CD4-positive, alpha-beta T cell treated with Interleukin-15 for 4 hours (primary cell): Measurements from ENCODE around the gene ELL.

ENCODE experiments used
- DNase-seq: peaks from one replicate; pipeline ENCODE4 v3.0.0-alpha.2; 2020; ENCODE audit warnings: low spot score

Gene ELL

GRCh38 chr19:18504886-18505610 is 16.8 kb downstream of the ELL start:
- no peak for DNase-seq

DNA sequence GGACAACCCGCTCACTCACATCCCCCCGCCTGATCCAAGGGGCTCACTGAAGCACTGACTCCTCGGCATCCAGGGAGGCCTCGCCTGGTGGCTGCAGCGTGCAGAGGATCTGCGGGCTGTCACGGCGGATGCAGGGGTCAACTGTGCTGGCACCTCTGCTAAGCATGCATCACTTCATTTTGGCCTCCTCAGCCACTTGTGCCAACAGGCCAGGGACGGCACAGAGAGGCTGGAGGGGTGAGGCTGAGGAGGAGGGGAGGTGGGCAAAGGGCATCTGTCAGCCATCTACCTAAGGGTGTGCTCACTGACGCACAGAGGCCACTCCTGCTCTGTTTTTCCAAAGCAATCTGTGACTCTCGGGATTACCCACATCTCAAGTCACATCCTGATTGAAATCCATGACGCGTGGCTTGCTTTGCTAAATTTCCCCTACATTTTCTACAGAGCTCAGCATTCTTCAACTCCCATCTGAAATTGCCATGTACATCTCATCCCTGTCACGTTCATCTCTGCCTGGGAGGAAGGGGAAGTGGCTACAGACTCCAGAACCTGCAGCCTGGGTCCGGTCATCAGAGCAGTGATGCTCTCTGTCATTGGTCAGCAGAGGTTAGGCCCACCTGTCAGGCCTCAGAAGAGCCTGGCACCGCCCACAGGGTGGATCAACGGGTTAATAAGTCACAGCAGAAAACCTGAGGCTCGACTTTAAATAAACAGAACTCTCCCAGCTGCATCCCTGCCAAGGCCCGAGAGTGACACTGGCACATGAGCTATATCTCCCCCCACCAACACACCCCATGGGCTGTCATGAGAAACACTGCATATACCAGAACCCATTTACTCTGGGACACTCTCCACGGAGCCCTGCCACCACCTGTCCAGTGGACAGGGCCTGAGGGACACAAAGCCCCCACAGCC is 17.6 kb downstream of the ELL start:
- no peak for DNase-seq

DNA sequence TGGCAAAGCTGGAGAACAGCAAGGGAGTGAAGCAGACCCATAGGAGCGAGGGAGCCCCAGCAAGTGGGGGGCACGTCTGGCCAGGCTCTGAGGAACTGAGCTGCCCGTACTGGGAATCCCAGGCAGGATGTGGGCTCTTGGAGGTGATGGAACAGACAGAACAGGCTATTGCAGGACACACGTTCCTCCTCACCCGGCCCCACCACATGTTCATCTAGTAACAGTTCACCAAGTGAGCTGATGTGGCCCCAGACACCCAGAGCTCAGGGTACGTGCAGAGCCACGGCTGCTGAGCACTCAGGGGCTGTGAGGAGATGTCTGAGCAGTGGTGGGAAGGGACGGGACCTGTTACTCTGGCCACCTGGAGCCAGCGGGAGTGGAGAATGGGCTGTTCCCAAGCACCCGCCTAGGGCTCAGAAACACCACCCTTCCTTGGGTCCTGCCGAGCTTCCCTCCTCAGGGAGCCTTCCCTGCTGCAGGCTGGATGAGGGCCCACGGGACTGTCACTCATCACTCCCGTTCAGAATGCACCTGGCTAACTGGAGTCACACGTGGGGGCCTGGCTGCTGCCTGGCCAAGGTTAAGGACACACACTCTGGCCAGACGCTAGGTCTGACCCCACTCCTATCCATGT is 18.4 kb downstream of the ELL start:
- no peak for DNase-seq

- DNase-seq: no peak
Observed at GRCh38 chr19:18502638-18503294, 19.1 kb downstream of the ELL start.

DNA sequence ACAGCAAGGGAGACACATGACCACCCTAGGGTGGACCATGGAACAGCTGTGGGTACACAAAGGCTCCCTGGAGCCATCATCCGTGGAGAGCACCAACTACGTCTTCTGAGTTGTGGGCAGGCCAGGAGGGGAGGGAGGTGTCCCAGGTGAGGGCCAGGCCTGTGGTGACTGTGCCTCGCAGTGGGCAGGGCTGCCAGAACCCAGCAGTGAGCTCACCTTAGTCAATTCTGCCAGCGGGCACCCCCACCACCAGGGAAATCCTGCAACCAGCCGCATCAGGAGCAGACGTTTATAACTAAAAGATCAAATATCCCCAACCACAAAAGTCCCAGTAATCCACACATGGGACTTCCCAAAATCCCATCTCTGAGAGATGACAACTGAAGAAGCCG is 19.6 kb downstream of the ELL start:
- DNase-seq: no peak

DNA sequence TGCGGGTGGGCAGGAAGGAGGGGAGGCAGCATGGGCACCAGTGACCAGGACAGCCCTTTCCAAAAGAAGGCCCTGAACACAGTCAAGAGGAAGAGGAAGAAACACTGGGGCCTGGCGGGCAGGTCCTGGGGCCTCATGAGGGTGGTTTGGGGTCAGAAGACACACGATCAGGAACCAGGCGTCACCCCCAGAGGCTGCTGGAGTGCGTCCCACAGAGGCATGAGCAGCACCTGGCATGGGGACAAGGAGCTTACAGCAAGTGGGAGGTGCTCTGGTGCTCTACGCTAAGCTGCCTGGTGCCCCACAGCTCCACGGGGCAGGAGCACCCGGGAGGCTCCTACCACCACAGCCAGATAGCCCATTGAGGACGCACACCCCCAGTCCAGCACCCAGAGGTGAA is 20.0 kb downstream of the ELL start:
- DNase-seq: no peak

GRCh38 chr19:18501351-18501750 is 20.5 kb downstream of the ELL start:
- no peak for DNase-seq

DNA sequence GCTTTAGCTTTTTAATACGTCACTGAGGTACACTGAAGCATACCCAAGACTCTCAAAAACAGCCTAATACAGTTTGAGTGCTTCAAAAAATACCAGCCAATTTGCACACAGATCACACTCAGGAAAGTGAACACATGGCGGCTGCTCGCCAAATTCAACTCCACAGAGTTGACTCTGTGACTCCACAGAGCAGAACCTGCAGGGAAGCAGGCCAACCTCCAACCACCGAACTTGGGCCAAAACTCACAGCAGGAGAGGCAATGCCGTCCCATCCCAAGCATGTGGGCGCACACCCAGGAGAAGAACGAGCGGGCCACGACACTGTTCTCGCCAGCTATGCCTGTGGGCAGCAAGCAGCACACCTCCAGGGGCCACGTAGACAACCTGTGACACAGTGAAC is 21.1 kb downstream of the ELL start:
- DNase-seq: no peak

DNA sequence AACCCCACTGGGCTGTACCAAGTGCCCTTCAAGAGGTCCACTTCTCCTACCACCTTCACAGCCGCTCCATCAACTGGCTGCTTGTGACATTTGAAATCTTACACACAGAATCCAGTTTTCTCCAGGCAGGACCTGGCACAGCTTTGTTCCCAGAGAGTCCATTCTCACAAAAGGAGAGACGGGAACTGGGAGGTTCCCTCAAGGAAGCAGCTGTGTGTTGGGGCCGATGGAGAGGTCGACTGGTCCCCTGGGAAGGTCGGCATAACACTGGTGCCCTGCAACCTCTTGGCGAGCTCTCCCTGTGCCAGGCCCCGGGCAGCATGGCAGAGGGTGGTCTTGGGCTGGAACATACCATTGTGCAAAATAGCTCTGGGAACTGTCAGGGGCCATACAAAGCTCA is 21.5 kb downstream of the ELL start:
- DNase-seq: no peak

- no peak for DNase-seq
Observed at GRCh38 chr19:18499055-18499775, 22.7 kb downstream of the ELL start.

DNA sequence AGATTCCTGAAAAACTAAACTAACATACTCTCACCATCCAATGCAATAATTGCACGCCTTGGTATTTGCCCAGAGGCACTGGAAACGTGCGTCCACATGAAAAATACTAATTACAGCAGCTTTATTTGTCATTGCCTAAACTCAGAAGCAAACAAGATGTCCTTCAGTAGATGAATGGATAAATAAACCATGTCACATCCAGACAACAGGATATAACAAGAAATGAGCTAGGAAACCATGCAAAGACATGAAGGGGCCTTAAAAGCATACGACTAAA is 25.0 kb downstream of the ELL start:
- DNase-seq: no peak

GRCh38 chr19:18496167-18496979 is 25.5 kb downstream of the ELL start:
- peak; percentile 88 for DNase-seq

- DNase-seq: no peak
Observed at GRCh38 chr19:18495204-18495911, 26.5 kb downstream of the ELL start.

- no peak for DNase-seq
Observed at GRCh38 chr19:18494267-18494607, 27.6 kb downstream of the ELL start.

- DNase-seq: no peak
Observed at GRCh38 chr19:18493440-18494266, 28.2 kb downstream of the ELL start.

GRCh38 chr19:18491995-18492953 is 29.6 kb downstream of the ELL start:
- DNase-seq: no peak

DNA sequence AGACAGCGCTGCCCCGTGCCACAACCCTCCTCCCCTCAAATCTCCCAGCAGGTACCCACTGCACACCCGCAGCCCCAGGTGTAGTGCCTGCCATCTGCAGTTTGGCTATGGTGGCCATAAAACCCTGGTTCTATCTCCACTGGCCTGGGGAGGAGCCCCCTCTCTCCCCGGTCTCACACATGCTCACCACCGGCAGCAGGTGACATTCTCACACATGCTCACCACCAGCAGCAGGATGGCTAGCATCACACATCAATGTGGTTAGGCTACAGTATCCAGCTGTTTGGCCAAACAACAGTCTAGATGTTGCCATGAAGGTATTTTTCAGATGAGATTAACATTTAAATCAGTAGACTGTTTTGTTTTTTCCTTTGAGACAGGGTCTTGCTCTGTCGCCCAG is 31.1 kb downstream of the ELL start:
- DNase-seq: no peak

GRCh38 chr19:18489627-18490184 is 32.2 kb downstream of the ELL start:
- no peak for DNase-seq
